ENCODE data around the gene NLRP7.

NLRP7 gene

DNA sequence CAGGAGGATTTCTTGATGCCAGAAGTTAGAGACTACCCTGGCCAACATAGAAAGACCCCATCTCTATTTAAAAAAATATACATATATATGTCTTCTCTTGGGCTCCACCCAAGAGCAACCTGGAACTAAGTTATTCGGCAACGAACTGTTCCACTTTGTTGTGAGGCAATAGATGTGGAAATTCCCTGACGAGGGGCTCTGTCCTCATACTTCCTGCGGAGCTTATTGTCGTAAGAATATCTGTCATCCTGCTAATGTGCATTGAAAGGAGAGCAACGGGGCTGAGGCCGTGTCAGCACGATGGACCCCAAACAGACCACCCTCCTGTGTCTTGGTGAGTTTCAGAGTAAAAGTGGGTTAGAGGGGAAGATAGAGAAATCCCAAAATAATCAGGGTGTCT, 73.3 kb downstream of the NLRP7 start, which contains the start of gene FCAR:
Gene FCAR (plus strand): TSS at position 246 of the 400 bp plus-strand sequence. CDS start 55 bp downstream, at position 301.
- DNase-seq (ENCODE audit: low spot score): no peak
